Adrenal gland (tissue), 12 donors: ENCODE results near the gene GTF2IRD1. TPM values are rescaled to one million over a fixed set of nuclear protein-coding genes. Genes with fewer than 3 reads are reported as not detected.
"Not testable (repeated sequence)": the region's sequence is repeated elsewhere in the genome, so short reads cannot be mapped to it uniquely, and the experiment has no call there.

Experiments used
- DNase-seq, 7 donors: peaks; one replicate each; pipeline ENCODE4 v3.0.0-alpha.2; 2019 to 2020
- H3K27ac ChIP-seq, 5 donors: fragments of 200-600 bp; sonication (generic) in 4 of 5; 1 replicate in 3 of 5; 2 replicates in 2 of 5; pipeline versions ENCODE4 v1.5.1 to v1.8.0; 2016 to 2020; ENCODE audit warnings: mild to moderate bottlenecking in 1 of 5
- H3K27me3 ChIP-seq: fragments of 200-600 bp; 2 replicates; pipeline ENCODE4 v1.8.0; 2021
- H3K36me3 ChIP-seq, 2 donors: fragments of 200-600 bp; replicated peaks in 1 of 2; 1 replicate in 1 of 2; 2 replicates in 1 of 2; pipeline versions ENCODE4 v1.5.1 to v1.8.0; 2018 to 2022
- H3K4me1 ChIP-seq, 2 donors: fragments of 200-600 bp; replicated peaks in 1 of 2; 1 replicate in 1 of 2; 2 replicates in 1 of 2; pipeline versions ENCODE4 v1.5.1 to v1.8.0; 2018 to 2021
- H3K4me3 ChIP-seq, 4 donors: fragments of 200-600 bp; sonication (generic) in 3 of 4; one replicate each; pipeline ENCODE4 v1.5.1; 2016 to 2018
- H3K9me3 ChIP-seq, 3 donors: fragments of 200-600 bp; sonication (generic) in 1 of 3; replicated peaks in 1 of 3; 1 replicate in 2 of 3; 2 replicates in 1 of 3; pipeline versions ENCODE4 v1.5.1 to v1.8.0; 2016 to 2021
- CTCF ChIP-seq, 6 experiments: fragments of 450-650 bp in 4 of 6; fragments of 200-600 bp in 2 of 6; sonication (generic) in 1 of 6; IDR thresholded peaks; 1 replicate in 5 of 6; 2 replicates in 1 of 6; pipeline versions ENCODE4 v1.5.1 to v1.8.0; 2016 to 2021; ENCODE audit warnings: antibody characterized with exemption in 6 of 6, mild to moderate bottlenecking in 2 of 6, moderate library complexity in 1 of 6
- POLR2A ChIP-seq, 2 donors: fragments of 450-650 bp; IDR thresholded peaks; one replicate each; pipeline ENCODE4 v1.6.1; 2017; ENCODE audit warnings: antibody characterized with exemption in 2 of 2, mild to moderate bottlenecking in 2 of 2, moderate library complexity in 1 of 2
- WGBS, 4 donors: extraction: QIAGEN DNeasy Blood & Tissue Kit in 2 of 4; methylation state at CpG; one replicate each; pipeline versions ENCODE4 v1.1.5 to v1.1.7; 2013 to 2017; 5-methylcytosine and 5-hydroxymethylcytosine counted together
- intact Hi-C, 2 donors: fragments of 100-400 bp; cut with DNase I; formaldehyde crosslinking; loops; one replicate each; pipeline versions ENCODE4 v1.14.1 to v1.15.0; 2022 to 2023
- polyA plus RNA-seq, 3 donors: library from polyadenylated mRNA; stranded (reverse); fragments of 200-250 nt in 2 of 3; fragments of 350-450 nt in 1 of 3; fragmentation: Illumina TruSeq in 1 of 3; extraction: RNeasy Lipid Tissue Mini Kit (QIAGEN cat#74804) in 1 of 3; gene quantifications; one replicate each; pipeline ENCODE4 v1.2.3, GENCODE V29; 2013 to 2014
- total RNA-seq, 9 donors: library from RNA; depleted of rRNA in 4 of 9; stranded (reverse); fragments of >200 nt in 4 of 9; fragments of 120-200 nt in 1 of 9; fragmentation: NEBNext Ultra II Directional in 1 of 9; extraction: Animal tissue kit (Norgen Biotek cat#: 25700) in 1 of 9; gene quantifications; one replicate each; pipeline versions ENCODE4 v1.1.0 to v1.2.4, GENCODE V29; 2013 to 2023
- donor health status: healthy with polysubstance abuse.
- donor health status: Bipolar disorder and iron deficiency.
- donor health status: DM: yes; HTN: yes; CAD: no.
- donor health status: DM: no; HTN: no; CAD: no.
- donor health status: DM: no; HTN: no; CAD: no.
- donor health status: DM: yes; HTN: yes; CAD: no.

GTF2IRD1 gene
- total and polyA plus RNA-seq, 12 donors, result 7.4 to 41.3 (median 25.2) TPM

GRCh38 chr7:74417419-74417971 lies 36.2 kb upstream of the GTF2IRD1 start:
- peak; percentile 65 to 85 (median 74) for DNase-seq
- TF ChIP-seq POLR2A (IDR thresholded peaks at IDR 0.05) (no peak), CTCF (IDR thresholded peaks at IDR 0.05) (peak; percentile 94 to 99 (median 97))
- H3K4me3 ChIP-seq, result no peak overlapping the region
- H3K27ac ChIP-seq, result no peak overlapping the region
- no peaks in the 10 kb centered on the region for H3K36me3 ChIP-seq
- H3K27me3 ChIP-seq, result no peaks in the 10 kb centered on the region
- peaks cover 3 to 4% of the 10 kb centered on the region in 2 donors for H3K4me1 ChIP-seq
- intact Hi-C loops, result loop anchor here in 1 of 2 donors (2.0 to 5.0 kb wide), 2 partner anchors 130 to 149 kb away; no protein-coding TSS in a partner anchor
- H3K9me3 ChIP-seq, result no peaks in the 10 kb centered on the region
- 12 to 20% (median 16%) methylated on average over 6 to 16 of the region's 16 CpGs for WGBS, 4 donors

GRCh38 chr7:74418076-74418475 lies 35.6 kb upstream of the GTF2IRD1 start:
- H3K27ac ChIP-seq, result no peak overlapping the region
- no peaks in the 10 kb centered on the region for H3K36me3 ChIP-seq
- H3K27me3 ChIP-seq, result no peaks in the 10 kb centered on the region
- no peak for DNase-seq
- TF ChIP-seq POLR2A (IDR thresholded peaks at IDR 0.05) (no peak), CTCF (IDR thresholded peaks at IDR 0.05) (no peak)
- H3K9me3 ChIP-seq, result no peaks in the 10 kb centered on the region
- peaks cover 3 to 4% of the 10 kb centered on the region in 2 donors for H3K4me1 ChIP-seq
- WGBS, 4 donors, result 71 to 81% (median 77%) methylated on average over 6 to 8 of the region's 8 CpGs
- intact Hi-C loops, result loop anchor here in 1 of 2 donors (5.0 kb wide), 1 partner anchor 129 kb away; no protein-coding TSS in a partner anchor
- H3K4me3 ChIP-seq, result no peak overlapping the region

GRCh38 chr7:74418538-74418937 lies 35.2 kb upstream of the GTF2IRD1 start:
- no peak overlapping the region for H3K27ac ChIP-seq
- intact Hi-C loops, result loop anchor here in 1 of 2 donors (5.0 kb wide), 1 partner anchor 129 kb away; no protein-coding TSS in a partner anchor
- 82 to 89% (median 84%) methylated on average over 10 of the region's 10 CpGs for WGBS, 4 donors
- no peaks in the 10 kb centered on the region for H3K36me3 ChIP-seq
- peaks cover 3 to 4% of the 10 kb centered on the region in 2 donors for H3K4me1 ChIP-seq
- no peak for TF ChIP-seq POLR2A (IDR thresholded peaks at IDR 0.05)
- TF ChIP-seq CTCF (IDR thresholded peaks at IDR 0.05), result no peak
- DNase-seq, result no peak
- H3K4me3 ChIP-seq, result no peak overlapping the region
- no peaks in the 10 kb centered on the region for H3K27me3 ChIP-seq
- H3K9me3 ChIP-seq, result no peaks in the 10 kb centered on the region

GRCh38 chr7:74419232-74419631 lies 34.5 kb upstream of the GTF2IRD1 start:
- H3K36me3 ChIP-seq, result not testable (repeated sequence)

GRCh38 chr7:74420006-74420405 lies 33.7 kb upstream of the GTF2IRD1 start:
- Histone ChIP-seq H3K27me3 (no peaks in the 10 kb centered on the region), H3K27ac (no peak overlapping the region), H3K36me3 (no peaks in the 10 kb centered on the region), H3K4me1 (peaks cover 3 to 4% of the 10 kb centered on the region in 2 donors), H3K9me3 (no peaks in the 10 kb centered on the region), H3K4me3 (no peak overlapping the region)
- no peak for DNase-seq
- TF ChIP-seq POLR2A (IDR thresholded peaks at IDR 0.05) (no peak), CTCF (IDR thresholded peaks at IDR 0.05) (no peak)
- WGBS, 4 donors, result 87 to 89% (median 89%) methylated on average over 4 of the region's 4 CpGs
- intact Hi-C loops, result loop anchor here in 1 of 2 donors (10.0 kb wide), 1 partner anchor 285 kb away; no protein-coding TSS in a partner anchor

More at GRCh38 chr7:74419232-74419631, 34.5 kb upstream of the GTF2IRD1 start:
- not testable (repeated sequence) for H3K27me3 ChIP-seq, H3K4me3 ChIP-seq, H3K27ac ChIP-seq, H3K9me3 ChIP-seq, DNase-seq, H3K4me1 ChIP-seq
- intact Hi-C loops, result loop anchor here in 1 of 2 donors (5.0 kb wide), 1 partner anchor 128 kb away; no protein-coding TSS in a partner anchor
- 52 to 84% (median 60%) methylated on average over 4 of the region's 4 CpGs for WGBS, 4 donors
